Stimulated activated CD4-positive, alpha-beta T cell treated with anti-CD3 and anti-CD28 coated beads, Interleukin-2, amount 100 ng/mL, for 48 hours (primary cell): ENCODE results near the gene COL26A1.
"Not testable (repeated sequence)": the region's sequence is repeated elsewhere in the genome, so short reads cannot be mapped to it uniquely, and the experiment has no call there.

Experiments
- DNase-seq, 2 donors: peaks; one replicate each; pipeline ENCODE4 v3.0.0-alpha.2; 2020

COL26A1 gene

GRCh38 chr7:101453617-101454016, 90.9 kb downstream of the COL26A1 start:
- DNase-seq, result no peak

DNA sequence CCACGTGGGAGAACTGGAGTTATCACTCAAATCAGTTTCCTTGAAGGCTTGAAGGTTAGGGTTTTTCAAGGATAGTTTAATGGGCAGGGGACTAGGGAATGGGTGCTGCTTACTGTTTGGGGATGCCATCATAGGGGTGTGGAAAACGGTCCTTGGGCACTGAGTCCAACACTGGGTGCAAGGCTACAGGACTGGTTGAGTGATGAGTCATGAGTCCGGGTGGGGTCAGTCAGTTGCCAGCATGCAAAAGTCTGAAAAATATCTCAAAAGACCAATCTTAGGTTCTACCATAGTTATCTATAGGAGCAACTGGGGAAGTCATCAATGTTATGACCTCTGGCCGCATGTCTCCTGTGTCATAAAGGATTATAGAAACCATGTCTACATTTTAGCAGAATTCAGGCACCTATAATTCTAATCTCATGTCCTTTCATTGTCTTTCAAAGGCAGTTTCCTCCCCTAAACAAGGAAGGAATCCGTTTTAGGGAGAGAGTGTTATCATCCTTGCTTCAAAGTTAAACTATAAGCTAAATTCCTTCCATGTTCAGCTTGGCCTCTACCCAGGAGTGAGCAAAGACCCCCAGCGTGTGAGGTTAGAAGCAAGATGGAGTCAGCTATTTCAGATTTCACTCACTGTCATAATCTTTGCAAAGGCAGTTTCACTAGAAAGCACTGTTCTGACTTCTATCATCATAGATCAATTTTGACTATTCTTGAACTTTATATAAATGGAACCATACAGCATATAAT, 94.5 kb downstream of the COL26A1 start:
- DNase-seq, result no peak

GRCh38 chr7:101465131-101465530, 102.5 kb downstream of the COL26A1 start:
- DNase-seq, result no peak

DNA sequence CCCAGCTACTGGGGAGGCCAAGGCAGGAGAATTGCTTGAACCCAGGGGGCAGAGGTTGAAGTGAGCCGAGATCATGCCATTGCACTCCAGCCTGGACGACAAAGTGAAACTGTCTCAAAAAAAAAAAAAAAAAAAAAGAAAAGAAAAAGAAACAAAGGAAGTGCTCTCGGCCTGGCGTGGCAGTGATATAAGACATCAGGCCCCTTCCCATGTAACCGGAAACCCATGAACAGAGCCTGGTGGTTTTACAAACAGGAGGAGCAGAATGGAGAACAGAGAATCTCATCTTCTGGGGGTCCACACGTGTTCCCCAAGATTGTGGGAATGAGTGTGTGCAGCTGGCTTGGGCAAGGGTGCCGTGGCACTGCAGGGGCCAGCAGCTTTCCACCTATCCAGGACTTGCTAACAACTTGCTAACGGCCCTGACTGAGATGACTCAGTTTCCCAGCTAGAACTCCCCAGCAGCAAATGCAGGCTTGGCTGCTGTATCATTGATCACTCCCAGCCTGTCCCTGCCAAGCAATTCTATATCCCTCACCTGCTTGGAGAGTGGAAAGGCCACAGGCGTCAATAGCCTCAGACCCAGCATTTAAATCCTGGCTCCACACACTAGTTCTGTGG, 103.0 kb downstream of the COL26A1 start:
- DNase-seq, result no peak

DNA sequence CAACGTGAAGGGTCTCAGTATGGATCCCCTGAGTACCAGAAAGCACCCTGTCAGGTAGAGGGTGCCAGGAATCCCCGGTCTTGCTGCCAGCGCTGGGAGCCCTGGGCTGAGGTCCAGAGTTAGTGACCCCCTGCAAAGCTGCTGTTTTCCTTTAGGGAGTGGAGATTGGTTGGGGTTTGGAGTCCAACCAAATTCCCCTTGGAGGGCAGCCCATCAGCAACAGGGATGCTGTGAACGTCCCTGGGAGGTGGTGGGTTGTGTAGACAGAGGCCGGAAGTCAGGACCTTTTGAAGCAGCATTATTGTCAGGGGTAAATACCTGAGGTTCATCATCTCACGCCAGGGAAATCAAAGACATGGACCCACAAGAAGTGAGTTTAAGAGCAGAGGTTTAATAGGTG, 104.2 kb downstream of the COL26A1 start:
- DNase-seq, result no peak

GRCh38 chr7:101468546-101469275, 106.0 kb downstream of the COL26A1 start:
- DNase-seq, result no peak

DNA sequence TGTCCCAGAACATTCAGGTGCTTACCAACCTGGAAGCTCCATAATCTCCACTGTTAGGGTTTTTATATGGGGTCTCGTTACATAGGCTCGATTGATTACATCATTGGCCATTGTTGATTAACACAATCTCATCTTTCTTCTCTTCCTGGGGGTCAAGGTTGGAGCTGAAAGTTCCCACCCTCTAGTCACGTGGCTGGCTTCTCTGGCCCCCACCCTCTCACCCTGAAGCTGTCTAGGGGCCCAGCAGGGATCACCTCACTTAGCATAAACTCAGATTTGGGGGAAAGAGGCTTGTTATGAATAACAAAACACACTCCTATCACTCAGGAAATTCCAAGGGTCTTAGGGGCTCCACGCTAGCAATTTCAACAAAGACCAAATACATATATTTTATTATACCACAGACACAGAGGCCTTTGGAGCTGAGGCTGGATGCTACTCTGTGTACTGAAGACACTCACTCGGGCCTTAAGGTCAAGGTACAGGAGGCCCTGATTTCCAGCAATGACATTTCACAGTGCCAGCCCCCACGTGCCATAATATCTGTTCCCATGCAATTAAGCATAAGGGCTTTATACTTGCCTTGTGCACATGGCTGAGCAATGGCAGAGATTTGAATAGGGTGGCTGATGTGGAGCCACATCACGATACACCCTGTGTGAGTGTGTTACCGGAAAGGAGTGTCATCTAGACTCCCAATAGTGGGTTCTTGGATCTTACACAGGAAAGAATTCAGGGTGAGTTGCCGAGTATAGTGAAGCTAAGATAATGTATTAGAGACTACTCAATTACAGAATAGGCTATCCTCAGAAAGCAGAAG, 108.2 kb downstream of the COL26A1 start:
- DNase-seq, result no peak

DNA sequence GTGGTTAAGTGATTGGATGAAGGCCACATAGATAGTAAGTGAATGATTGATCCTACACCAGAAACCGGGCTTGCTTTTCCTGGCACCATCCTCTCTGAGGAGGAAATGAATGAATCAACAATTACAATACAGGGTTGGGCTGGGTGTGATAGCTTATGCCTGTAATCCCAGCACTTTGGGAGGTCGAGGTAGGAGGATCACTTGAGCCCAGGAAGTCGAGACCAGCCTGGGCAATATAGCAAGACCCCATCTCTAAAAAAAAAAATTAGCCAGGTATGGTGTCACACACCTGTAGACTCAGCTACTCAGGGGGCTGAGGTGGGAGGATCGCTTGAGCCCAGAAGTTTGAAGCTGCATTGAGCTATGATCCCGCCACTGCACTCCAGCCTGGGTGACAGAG, 111.5 kb downstream of the COL26A1 start:
- no peak for DNase-seq

DNA sequence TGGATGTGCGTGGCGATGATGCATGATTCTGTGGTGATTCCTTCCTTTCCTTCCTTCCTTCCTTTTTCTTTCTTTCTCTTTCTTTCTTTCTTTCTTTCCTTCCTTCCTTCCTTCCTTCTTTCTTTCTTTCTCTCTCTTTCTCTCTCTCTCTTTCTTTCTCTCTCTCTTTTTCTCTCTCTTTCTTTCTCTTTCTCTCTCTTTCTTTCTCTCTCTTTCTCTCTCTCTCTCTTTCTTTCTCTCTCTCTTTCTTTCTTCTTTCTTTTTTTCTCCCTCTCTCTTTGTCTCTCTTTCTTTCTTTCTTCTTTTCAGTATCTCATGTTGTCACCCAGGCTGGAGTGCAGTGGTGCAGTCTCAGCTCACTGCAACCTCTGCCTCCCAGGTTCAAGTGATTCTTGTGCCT, 113.0 kb downstream of the COL26A1 start:
- DNase-seq, result not testable (repeated sequence)

- DNase-seq, result no peak
Measured at GRCh38 chr7:101479217-101479616, 116.5 kb downstream of the COL26A1 start.

DNA sequence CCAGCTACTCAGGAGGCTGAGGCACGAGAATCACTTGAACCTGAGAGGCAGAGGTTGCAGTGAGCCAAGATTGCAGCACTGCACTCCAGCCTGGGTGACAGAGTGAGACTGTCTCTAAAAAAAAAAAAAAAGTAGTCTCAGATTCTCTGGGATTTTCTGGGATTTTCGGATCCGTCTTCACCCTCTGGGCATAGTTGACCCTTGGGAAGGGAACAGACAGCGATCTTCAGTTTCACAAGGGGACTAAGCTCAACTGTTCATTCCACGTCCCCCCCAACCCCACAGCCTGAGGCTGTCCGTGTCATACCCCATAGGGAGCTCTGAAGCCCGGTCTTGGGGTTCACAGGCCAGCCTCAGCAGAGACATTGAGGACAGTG, 123.4 kb downstream of the COL26A1 start:
- DNase-seq, result not testable (repeated sequence)

GRCh38 chr7:101486433-101487104, 123.9 kb downstream of the COL26A1 start:
- no peak for DNase-seq

- no peak for DNase-seq
Measured at GRCh38 chr7:101487105-101487458, 124.4 kb downstream of the COL26A1 start.

DNA sequence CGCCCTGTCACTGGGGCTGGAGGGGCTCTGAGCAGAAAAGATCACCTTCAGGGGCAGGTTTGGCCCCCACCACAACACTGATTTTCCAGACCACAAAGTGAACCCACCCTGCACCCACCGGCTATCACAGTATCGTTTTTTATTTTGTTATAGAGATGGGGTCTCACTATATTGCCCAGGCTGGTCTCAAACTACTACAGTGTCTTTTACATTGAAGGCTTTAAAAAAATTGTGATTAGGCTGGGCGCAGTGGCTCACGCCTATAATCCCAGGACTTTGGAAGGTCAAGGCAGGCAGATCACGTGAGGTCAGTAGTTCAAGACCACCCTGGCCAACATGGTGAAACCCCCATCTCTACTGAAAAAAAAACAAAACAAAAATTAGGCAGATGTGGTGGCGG, 125.1 kb downstream of the COL26A1 start:
- DNase-seq, result no peak

GRCh38 chr7:101488826-101489572, 126.3 kb downstream of the COL26A1 start:
- no peak for DNase-seq

DNA sequence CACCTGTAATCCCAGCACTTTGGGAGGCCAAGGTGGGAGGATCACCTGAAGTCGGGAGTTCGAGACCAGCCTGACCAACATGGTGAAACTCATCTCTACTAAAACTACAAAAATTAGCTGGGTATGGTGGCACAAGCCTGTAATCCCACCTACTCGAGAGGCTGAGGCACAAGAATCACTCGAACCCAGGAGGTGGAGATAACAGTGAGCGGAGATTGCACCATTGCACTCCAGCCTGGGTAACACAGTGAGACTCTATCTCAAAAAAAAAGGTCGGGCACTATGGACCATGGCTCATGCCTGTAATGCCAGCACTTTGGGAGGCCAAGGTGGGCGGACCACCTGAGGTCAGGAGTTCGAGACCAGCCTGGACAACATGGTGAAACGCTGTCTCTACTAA, 127.8 kb downstream of the COL26A1 start:
- not testable (repeated sequence) for DNase-seq

DNA sequence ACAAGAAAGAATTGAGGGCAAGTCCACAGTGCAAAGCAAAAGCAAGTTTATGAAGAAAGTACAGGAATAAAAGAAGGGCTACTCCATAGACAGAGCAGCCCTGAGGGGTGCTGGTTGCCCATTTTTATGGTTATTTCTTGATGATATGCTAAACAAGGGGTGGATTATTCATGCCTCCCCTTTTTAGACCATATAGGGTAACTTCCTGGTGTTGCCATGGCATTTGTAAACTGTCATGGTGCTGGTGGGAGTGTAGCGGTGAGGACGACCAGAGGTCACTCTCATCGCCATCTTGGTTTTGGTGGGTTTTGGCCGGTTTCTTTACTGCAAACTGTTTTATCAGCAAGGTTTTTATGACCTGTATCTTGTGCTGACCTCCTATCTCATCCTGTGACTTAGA, 128.8 kb downstream of the COL26A1 start:
- not testable (repeated sequence) for DNase-seq

DNA sequence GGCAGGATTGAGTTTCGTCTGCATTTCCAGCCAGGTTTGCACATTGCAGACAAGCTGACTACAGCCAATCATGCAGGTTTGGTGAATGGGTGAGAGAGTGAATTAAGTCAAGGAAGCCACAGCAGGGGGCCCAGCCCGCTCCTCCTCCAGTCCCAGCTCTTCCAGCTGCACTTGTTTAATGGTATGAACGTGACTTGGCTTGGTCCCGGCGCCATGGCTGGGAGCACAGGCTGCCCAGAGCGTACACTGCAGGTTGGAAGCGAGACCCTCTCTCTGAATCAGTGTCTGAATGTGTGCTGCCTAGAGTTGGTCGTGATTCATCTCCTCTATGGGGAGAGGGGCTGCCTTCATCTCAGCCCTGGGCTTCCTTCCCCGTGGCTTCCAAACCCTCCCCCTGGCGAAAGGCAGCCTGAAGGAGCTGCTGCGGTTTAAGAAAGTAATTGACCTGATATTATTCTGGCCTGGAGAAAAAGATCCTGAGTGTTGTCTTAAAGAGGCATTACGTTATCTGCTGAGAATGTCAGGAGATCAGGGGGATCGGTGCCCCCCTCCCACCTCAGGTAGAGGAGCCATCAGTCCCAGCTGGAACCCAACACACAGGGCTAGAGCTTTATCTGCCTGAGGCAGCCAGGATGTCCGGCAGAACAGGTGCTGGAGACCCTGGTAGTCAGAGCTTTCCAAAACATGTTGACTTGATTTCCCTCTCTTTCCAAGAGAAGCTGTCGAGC, 132.1 kb downstream of the COL26A1 start:
- DNase-seq, result no peak

GRCh38 chr7:101496017-101496416, 133.3 kb downstream of the COL26A1 start:
- DNase-seq, result no peak

- DNase-seq, result no peak
Measured at GRCh38 chr7:101501351-101501750, 138.7 kb downstream of the COL26A1 start.

- no peak for DNase-seq
Measured at GRCh38 chr7:101502466-101503098, 139.9 kb downstream of the COL26A1 start.
